ENCODE results near the gene GSTCD.

GRCh38 chr4:105710012-105710600 is 1.5 kb downstream of the GSTCD start:
- TF ChIP-seq CTCF (IDR thresholded peaks at IDR 0.05): no peak
- no peak for TF ChIP-seq POLR2A (IDR thresholded peaks at IDR 0.05)

Measured in body of pancreas (tissue), 4 donors.